Karpas-422 (cell line): ENCODE results near the gene PRR19. TPM values are rescaled to one million over a fixed set of nuclear protein-coding genes. Genes with fewer than 3 reads are reported as not detected.
"Not testable (repeated sequence)": the region's sequence is repeated elsewhere in the genome, so short reads cannot be mapped to it uniquely, and the experiment has no call there.

Experiments
- DNase-seq: peaks from one replicate; pipeline ENCODE4 v3.0.0-alpha.2; 2015
- H2AFZ ChIP-seq: fragments of 200-600 bp; sonication (generic); 2 replicates; pipeline ENCODE4 v1.6.1; 2014; ENCODE audit warnings: antibody characterized with exemption, low read length, mixed read lengths
- H3K27ac ChIP-seq: fragments of 200-600 bp; sonication (generic); 2 replicates; pipeline ENCODE4 v1.5.1; 2014; ENCODE audit warnings: mild to moderate bottlenecking, low read length, moderate library complexity
- H3K27me3 ChIP-seq: fragments of 200-600 bp; sonication (generic); 2 replicates; pipeline ENCODE4 v1.6.1; 2014; ENCODE audit warnings: low read length, mixed read lengths
- H3K36me3 ChIP-seq: fragments of 200-600 bp; sonication (generic); 2 replicates; pipeline ENCODE4 v1.6.1; 2014; ENCODE audit warnings: low read length, mixed read lengths; ENCODE audit not compliant: insufficient read depth
- H3K4me1 ChIP-seq: fragments of 200-600 bp; sonication (generic); 2 replicates; pipeline ENCODE4 v1.6.1; 2014; ENCODE audit warnings: mild to moderate bottlenecking, low read length, mixed read lengths
- H3K4me2 ChIP-seq: fragments of 200-600 bp; sonication (generic); 2 replicates; pipeline ENCODE4 v1.6.1; 2014; ENCODE audit warnings: low read length, low read depth, mild to moderate bottlenecking; ENCODE audit not compliant: poor library complexity, severe bottlenecking
- H3K4me3 ChIP-seq: fragments of 200-600 bp; sonication (generic); 2 replicates; pipeline ENCODE4 v1.5.1; 2014; ENCODE audit warnings: mild to moderate bottlenecking, antibody characterized with exemption, low read length, mixed read lengths
- H3K79me2 ChIP-seq: fragments of 200-600 bp; sonication (generic); 2 replicates; pipeline ENCODE4 v1.6.1; 2014; ENCODE audit warnings: mild to moderate bottlenecking, low read length, mixed read lengths
- H3K9ac ChIP-seq: fragments of 200-600 bp; sonication (generic); 2 replicates; pipeline ENCODE4 v1.6.0; 2014; ENCODE audit warnings: low read length
- H3K9me2 ChIP-seq: fragments of 200-600 bp; sonication (generic), shearing (Covaris generic); replicated peaks from 2 replicates; pipeline ENCODE4 v1.6.0; 2014; ENCODE audit warnings: mild to moderate bottlenecking, low read length, moderate library complexity; ENCODE audit not compliant: insufficient read depth
- H3K9me3 ChIP-seq: fragments of 300-700, 200-600 bp; sonication (generic); 2 replicates; pipeline ENCODE4 v1.6.1; 2014; ENCODE audit warnings: low read length, mixed read lengths
- H4K20me1 ChIP-seq: fragments of 200-600 bp; sonication (generic); 2 replicates; pipeline ENCODE4 v1.6.1; 2014; ENCODE audit warnings: mild to moderate bottlenecking, antibody characterized with exemption, low read length, low read depth; ENCODE audit not compliant: insufficient read depth
- total RNA-seq: library from RNA; depleted of rRNA; stranded (reverse); fragments of >200 nt; shearing (Covaris generic); gene quantifications from 2 replicates; pipeline ENCODE4 v1.2.3, GENCODE V29; 2014; ENCODE audit warnings: low replicate concordance

PRR19 gene
- total RNA-seq, 1 experiment from 2014 or later, result 1.2 TPM

GRCh38 chr19:42339922-42340321 lies 38.0 kb downstream of the PRR19 start:
- not testable (repeated sequence) for H3K9ac ChIP-seq, H2AFZ ChIP-seq, H3K36me3 ChIP-seq, H4K20me1 ChIP-seq, H3K4me3 ChIP-seq, H3K4me2 ChIP-seq, H3K79me2 ChIP-seq, H3K9me2 ChIP-seq, H3K9me3 ChIP-seq, H3K27me3 ChIP-seq, DNase-seq
- H3K27ac ChIP-seq, result peak overlapping the region; percentile 41
- H3K4me1 ChIP-seq, result peaks cover 10% of the 10 kb centered on the region

- Histone ChIP-seq H4K20me1 (no peaks in the 10 kb centered on the region), H3K9me3 (no peaks in the 10 kb centered on the region), H3K36me3 (0 out of 2 replicates have a peak, but pooled peaks cover 5% of the 10 kb centered on the region), H3K9me2 (no peaks in the 10 kb centered on the region), H3K4me3 (no peak overlapping the region), H3K27me3 (no peaks in the 10 kb centered on the region), H3K4me1 (peaks cover 10% of the 10 kb centered on the region), H3K27ac (no peak overlapping the region), H3K9ac (no peak overlapping the region), H2AFZ (no peak overlapping the region), H3K79me2 (no peaks in the 10 kb centered on the region), H3K4me2 (no peak overlapping the region)
- DNase-seq, result peak; percentile 62
Observed at GRCh38 chr19:42343344-42344110, 41.6 kb downstream of the PRR19 start.

GRCh38 chr19:42344336-42344893 lies 42.5 kb downstream of the PRR19 start:
- no peak for DNase-seq
- H3K4me2 ChIP-seq, result no peak overlapping the region
- no peaks in the 10 kb centered on the region for H3K79me2 ChIP-seq
- H3K9me2 ChIP-seq, result no peaks in the 10 kb centered on the region
- no peak overlapping the region for H3K4me3 ChIP-seq
- H3K9me3 ChIP-seq, result no peaks in the 10 kb centered on the region
- H3K4me1 ChIP-seq, result peaks cover 5% of the 10 kb centered on the region
- H4K20me1 ChIP-seq, result no peaks in the 10 kb centered on the region
- no peak overlapping the region for H3K9ac ChIP-seq
- no peak overlapping the region for H3K27ac ChIP-seq
- H3K36me3 ChIP-seq, result 0 out of 2 replicates have a peak, but pooled peaks cover 5% of the 10 kb centered on the region
- no peaks in the 10 kb centered on the region for H3K27me3 ChIP-seq
- H2AFZ ChIP-seq, result no peak overlapping the region

- Histone ChIP-seq H4K20me1 (no peaks in the 10 kb centered on the region), H3K27ac (no peak overlapping the region), H3K4me1 (no peaks in the 10 kb centered on the region), H2AFZ (no peak overlapping the region), H3K9me3 (no peaks in the 10 kb centered on the region), H3K4me2 (no peak overlapping the region), H3K9me2 (no peaks in the 10 kb centered on the region), H3K4me3 (no peak overlapping the region), H3K27me3 (no peaks in the 10 kb centered on the region), H3K36me3 (0 out of 2 replicates have a peak, but pooled peaks cover 5% of the 10 kb centered on the region), H3K9ac (no peak overlapping the region), H3K79me2 (no peaks in the 10 kb centered on the region)
- no peak for DNase-seq
Observed at GRCh38 chr19:42345191-42345812, 43.4 kb downstream of the PRR19 start.

- Histone ChIP-seq H3K4me1 (peaks cover 9% of the 10 kb centered on the region), H3K4me3 (no peak overlapping the region), H2AFZ (no peak overlapping the region), H4K20me1 (no peaks in the 10 kb centered on the region), H3K9me2 (no peaks in the 10 kb centered on the region), H3K79me2 (no peaks in the 10 kb centered on the region), H3K27me3 (no peaks in the 10 kb centered on the region), H3K9me3 (no peaks in the 10 kb centered on the region), H3K9ac (no peak overlapping the region), H3K27ac (no peak overlapping the region), H3K4me2 (no peak overlapping the region), H3K36me3 (0 out of 2 replicates have a peak, but pooled peaks cover 5% of the 10 kb centered on the region)
- no peak for DNase-seq
Observed at GRCh38 chr19:42348211-42348610, 46.3 kb downstream of the PRR19 start.

- H3K9ac ChIP-seq, result no peak overlapping the region
- no peaks in the 10 kb centered on the region for H3K9me2 ChIP-seq
- 0 out of 2 replicates have a peak, but pooled peaks cover 5% of the 10 kb centered on the region for H3K36me3 ChIP-seq
Observed at GRCh38 chr19:42349378-42350107, 47.6 kb downstream of the PRR19 start.

GRCh38 chr19:42350417-42350816 lies 48.5 kb downstream of the PRR19 start:
- no peaks in the 10 kb centered on the region for H3K79me2 ChIP-seq

More at GRCh38 chr19:42349378-42350107, 47.6 kb downstream of the PRR19 start:
- no peak for DNase-seq
- no peak overlapping the region for H3K4me3 ChIP-seq
- no peaks in the 10 kb centered on the region for H3K9me3 ChIP-seq
- H3K79me2 ChIP-seq, result no peaks in the 10 kb centered on the region
- no peak overlapping the region for H3K27ac ChIP-seq
- H3K4me2 ChIP-seq, result no peak overlapping the region
- H3K4me1 ChIP-seq, result peaks cover 9% of the 10 kb centered on the region
- no peaks in the 10 kb centered on the region for H3K27me3 ChIP-seq
- no peak overlapping the region for H2AFZ ChIP-seq
- H4K20me1 ChIP-seq, result no peaks in the 10 kb centered on the region

More at GRCh38 chr19:42350417-42350816, 48.5 kb downstream of the PRR19 start:
- no peak for DNase-seq
- no peak overlapping the region for H3K27ac ChIP-seq
- no peak overlapping the region for H3K9ac ChIP-seq
- no peaks in the 10 kb centered on the region for H3K9me3 ChIP-seq
- no peaks in the 10 kb centered on the region for H3K9me2 ChIP-seq
- no peaks in the 10 kb centered on the region for H4K20me1 ChIP-seq
- no peak overlapping the region for H3K4me2 ChIP-seq
- no peaks in the 10 kb centered on the region for H3K27me3 ChIP-seq
- peaks cover 9% of the 10 kb centered on the region for H3K4me1 ChIP-seq
- 0 out of 2 replicates have a peak, but pooled peaks cover 3% of the 10 kb centered on the region for H3K36me3 ChIP-seq
- H2AFZ ChIP-seq, result no peak overlapping the region
- no peak overlapping the region for H3K4me3 ChIP-seq
